Fibroblast of gingiva (primary cell): Measurements from ENCODE around the gene PCSK6.
"Not testable (repeated sequence)": the region's sequence is repeated elsewhere in the genome, so short reads cannot be mapped to it uniquely, and the experiment has no call there.

Experiments used
- DNase-seq: peaks from one replicate; pipeline ENCODE4 v3.0.0-alpha.2; 2011; ENCODE audit warnings: low read depth

PCSK6 gene

GRCh38 chr15:101481917-101482525, 7.5 kb downstream of the PCSK6 start:
- DNase-seq: no peak

- DNase-seq: no peak
These were observed 8.2 kb downstream of the PCSK6 start for GRCh38 chr15:101481381-101481705.

- no peak for DNase-seq
These were observed 8.7 kb downstream of the PCSK6 start for GRCh38 chr15:101480613-101481380.

- no peak for DNase-seq
These were observed 9.5 kb downstream of the PCSK6 start for GRCh38 chr15:101479851-101480612.

GRCh38 chr15:101479342-101479845, 10.1 kb downstream of the PCSK6 start:
- DNase-seq: no peak

- DNase-seq: no peak
These were observed 10.7 kb downstream of the PCSK6 start for GRCh38 chr15:101478701-101479341.

GRCh38 chr15:101477851-101478362, 11.6 kb downstream of the PCSK6 start:
- no peak for DNase-seq

GRCh38 chr15:101476756-101477155, 12.8 kb downstream of the PCSK6 start:
- no peak for DNase-seq

- no peak for DNase-seq
These were observed 14.5 kb downstream of the PCSK6 start for GRCh38 chr15:101474983-101475382.

GRCh38 chr15:101474233-101474632, 15.3 kb downstream of the PCSK6 start:
- DNase-seq: no peak

GRCh38 chr15:101472033-101472432, 17.5 kb downstream of the PCSK6 start:
- DNase-seq: no peak

- no peak for DNase-seq
These were observed 18.8 kb downstream of the PCSK6 start for GRCh38 chr15:101470548-101471239.

- DNase-seq: no peak
These were observed 19.8 kb downstream of the PCSK6 start for GRCh38 chr15:101469520-101470288.

- no peak for DNase-seq
These were observed 23.3 kb downstream of the PCSK6 start for GRCh38 chr15:101466188-101466587.

GRCh38 chr15:101464999-101465669, 24.4 kb downstream of the PCSK6 start:
- DNase-seq: no peak

GRCh38 chr15:101464256-101464998, 25.1 kb downstream of the PCSK6 start:
- DNase-seq: no peak

- DNase-seq: not testable (repeated sequence)
These were observed 25.8 kb downstream of the PCSK6 start for GRCh38 chr15:101463696-101464095.

- no peak for DNase-seq
These were observed 26.2 kb downstream of the PCSK6 start for GRCh38 chr15:101463270-101463669.

GRCh38 chr15:101461097-101461496, 28.4 kb downstream of the PCSK6 start:
- no peak for DNase-seq
